Measurements from ENCODE around the gene MVD.

Gene MVD

GRCh38 chr16:88705076-88705684 is 42.3 kb upstream of the MVD start:
- peaks cover 91% of the 10 kb centered on the region for H4K20me1 ChIP-seq
- TF ChIP-seq Cebpa-rat (IDR thresholded peaks at IDR 0.05): no peak
- H3K4me2 ChIP-seq: peak overlapping the region; percentile 95
- no peak overlapping the region for H3K27ac ChIP-seq
- no peaks in the 10 kb centered on the region for H3K9me3 ChIP-seq
- H3K4me1 ChIP-seq: peaks cover 75% of the 10 kb centered on the region
- peaks cover 22% of the 10 kb centered on the region; the same call in 1 of the 2 replicates for H3K36me3 ChIP-seq
- H3K4me3 ChIP-seq: peak overlapping the region; percentile 98
- H3K9ac ChIP-seq: peak overlapping the region; percentile 80
- peaks cover 26% of the 10 kb centered on the region for H3K27me3 ChIP-seq

GRCh38 chr16:88703486-88704309 is 40.8 kb upstream of the MVD start:
- no peak for TF ChIP-seq Cebpa-rat (IDR thresholded peaks at IDR 0.05)
- H3K9ac ChIP-seq: peak overlapping the region; percentile 77
- H3K36me3 ChIP-seq: peaks cover 20% of the 10 kb centered on the region; the same call in 1 of the 2 replicates

GRCh38 chr16:88702371-88703210 is 39.7 kb upstream of the MVD start:
- Histone ChIP-seq H3K9ac (peak overlapping the region; percentile 77), H3K9me3 (no peaks in the 10 kb centered on the region), H3K27ac (peak overlapping the region; percentile 86), H3K36me3 (peaks cover 19% of the 10 kb centered on the region), H3K4me1 (peaks cover 90% of the 10 kb centered on the region), H3K4me2 (peak overlapping the region; percentile 95), H3K27me3 (peaks cover 26% of the 10 kb centered on the region), H4K20me1 (peaks cover 91% of the 10 kb centered on the region), H3K4me3 (peak overlapping the region; percentile 57)
- no peak for TF ChIP-seq Cebpa-rat (IDR thresholded peaks at IDR 0.05)

More at GRCh38 chr16:88703486-88704309, 40.8 kb upstream of the MVD start:
- Histone ChIP-seq H3K4me1 (peaks cover 90% of the 10 kb centered on the region), H3K9me3 (no peaks in the 10 kb centered on the region), H3K27ac (peak overlapping the region; percentile 86), H3K4me3 (peak overlapping the region; percentile 57), H4K20me1 (peaks cover 91% of the 10 kb centered on the region), H3K27me3 (peaks cover 26% of the 10 kb centered on the region), H3K4me2 (peak overlapping the region; percentile 95)

GRCh38 chr16:88701581-88702370 is 38.9 kb upstream of the MVD start:
- peaks cover 26% of the 10 kb centered on the region for H3K27me3 ChIP-seq
- H3K36me3 ChIP-seq: peaks cover 27% of the 10 kb centered on the region
- peak overlapping the region; percentile 57 for H3K4me3 ChIP-seq
- no peak for TF ChIP-seq Cebpa-rat (IDR thresholded peaks at IDR 0.05)
- peak overlapping the region; percentile 86 for H3K27ac ChIP-seq
- peaks cover 86% of the 10 kb centered on the region for H3K4me1 ChIP-seq
- H3K9ac ChIP-seq: peak overlapping the region; percentile 77
- H3K9me3 ChIP-seq: no peaks in the 10 kb centered on the region
- peaks cover 91% of the 10 kb centered on the region for H4K20me1 ChIP-seq
- peak overlapping the region; percentile 95 for H3K4me2 ChIP-seq

GRCh38 chr16:88700636-88701482 is 38.0 kb upstream of the MVD start:
- Histone ChIP-seq H3K27ac (peak overlapping the region; percentile 86), H3K4me3 (peak overlapping the region; percentile 57), H3K27me3 (peaks cover 23% of the 10 kb centered on the region), H3K4me1 (peaks cover 86% of the 10 kb centered on the region), H3K9ac (peak overlapping the region; percentile 77), H4K20me1 (peaks cover 87% of the 10 kb centered on the region), H3K9me3 (no peaks in the 10 kb centered on the region), H3K36me3 (peaks cover 31% of the 10 kb centered on the region), H3K4me2 (peak overlapping the region; percentile 95)
- TF ChIP-seq Cebpa-rat (IDR thresholded peaks at IDR 0.05): peak; percentile 88

GRCh38 chr16:88700322-88700635 is 37.4 kb upstream of the MVD start:
- Histone ChIP-seq H3K27me3 (peaks cover 17% of the 10 kb centered on the region), H3K9ac (peak overlapping the region; percentile 63), H3K9me3 (no peaks in the 10 kb centered on the region), H3K4me2 (peak overlapping the region; percentile 95), H4K20me1 (peaks cover 82% of the 10 kb centered on the region), H3K36me3 (peaks cover 31% of the 10 kb centered on the region), H3K27ac (peak overlapping the region; percentile 71), H3K4me3 (peak overlapping the region; percentile 57; the same call in 1 of the 2 replicates), H3K4me1 (peaks cover 81% of the 10 kb centered on the region)
- no peak for TF ChIP-seq Cebpa-rat (IDR thresholded peaks at IDR 0.05)

- Histone ChIP-seq H3K27ac (0 out of 2 replicates have a peak overlapping the region, but pooled peaks have one; percentile 37), H3K27me3 (peaks cover 6% of the 10 kb centered on the region), H3K4me3 (peak overlapping the region; percentile 2; the same call in 1 of the 2 replicates), H4K20me1 (peaks cover 71% of the 10 kb centered on the region), H3K9me3 (no peaks in the 10 kb centered on the region), H3K36me3 (peaks cover 31% of the 10 kb centered on the region), H3K4me2 (peak overlapping the region; percentile 95), H3K9ac (0 out of 2 replicates have a peak overlapping the region, but pooled peaks have one; percentile 14), H3K4me1 (peaks cover 70% of the 10 kb centered on the region)
- no peak for TF ChIP-seq Cebpa-rat (IDR thresholded peaks at IDR 0.05)
Measured at GRCh38 chr16:88699180-88699579, 36.3 kb upstream of the MVD start.

- H4K20me1 ChIP-seq: peaks cover 65% of the 10 kb centered on the region
- peaks cover 1% of the 10 kb centered on the region; the same call in 1 of the 2 replicates for H3K27me3 ChIP-seq
- peak overlapping the region; percentile 37; the same call in 1 of the 2 replicates for H3K27ac ChIP-seq
- no peaks in the 10 kb centered on the region for H3K9me3 ChIP-seq
- H3K4me2 ChIP-seq: peak overlapping the region; percentile 95
- H3K9ac ChIP-seq: peak overlapping the region; percentile 15; the same call in 1 of the 2 replicates
- H3K36me3 ChIP-seq: peaks cover 31% of the 10 kb centered on the region
- peaks cover 67% of the 10 kb centered on the region for H3K4me1 ChIP-seq
- H3K4me3 ChIP-seq: peak overlapping the region; percentile 2; the same call in 1 of the 2 replicates
- no peak for TF ChIP-seq Cebpa-rat (IDR thresholded peaks at IDR 0.05)
Measured at GRCh38 chr16:88698646-88699045, 35.8 kb upstream of the MVD start.
